HG03039 (cell line): ENCODE data around the gene UBE2K.
"Not testable (repeated sequence)": the region's sequence is repeated elsewhere in the genome, so short reads cannot be mapped to it uniquely, and the experiment has no call there.

Experiments used
- ATAC-seq: cut with Tn5 transposase; IDR thresholded peaks from one replicate; pipeline ENCODE4 v1.9.1; 2021; ENCODE audit warnings: mild to moderate bottlenecking, moderate library complexity; ENCODE audit not compliant: unreplicated experiment

UBE2K gene

GRCh38 chr4:39687014-39687413, 10.9 kb upstream of the UBE2K start:
- no peak for ATAC-seq

GRCh38 chr4:39689970-39690369, 8.0 kb upstream of the UBE2K start:
- no peak for ATAC-seq

GRCh38 chr4:39698424-39699009, 581 bp downstream of the UBE2K start:
- ATAC-seq, result no peak

GRCh38 chr4:39699687-39700409, 1.9 kb downstream of the UBE2K start:
- no peak for ATAC-seq

GRCh38 chr4:39700554-39700953, 2.6 kb downstream of the UBE2K start:
- ATAC-seq, result no peak

- no peak for ATAC-seq
Measured at GRCh38 chr4:39702716-39703115, 4.8 kb downstream of the UBE2K start.

GRCh38 chr4:39704789-39705188, 6.9 kb downstream of the UBE2K start:
- not testable (repeated sequence) for ATAC-seq

- ATAC-seq, result no peak
Measured at GRCh38 chr4:39706334-39706733, 8.4 kb downstream of the UBE2K start.

GRCh38 chr4:39706741-39707511, 9.0 kb downstream of the UBE2K start:
- no peak for ATAC-seq

GRCh38 chr4:39710098-39710896, 12.4 kb downstream of the UBE2K start:
- no peak for ATAC-seq

- ATAC-seq, result no peak
Measured at GRCh38 chr4:39712819-39713607, 15.1 kb downstream of the UBE2K start.

- ATAC-seq, result no peak
Measured at GRCh38 chr4:39713691-39714090, 15.8 kb downstream of the UBE2K start.

GRCh38 chr4:39714166-39714565, 16.2 kb downstream of the UBE2K start:
- ATAC-seq, result no peak

GRCh38 chr4:39715788-39716187, 17.9 kb downstream of the UBE2K start:
- no peak for ATAC-seq

GRCh38 chr4:39716356-39716755, 18.4 kb downstream of the UBE2K start:
- ATAC-seq, result no peak

GRCh38 chr4:39717743-39718142, 19.8 kb downstream of the UBE2K start:
- ATAC-seq, result not testable (repeated sequence)

GRCh38 chr4:39718366-39719323, 20.7 kb downstream of the UBE2K start:
- no peak for ATAC-seq

GRCh38 chr4:39719804-39720580, 22.1 kb downstream of the UBE2K start:
- no peak for ATAC-seq
